ENCODE data around the gene PDE2A.

PDE2A gene

DNA sequence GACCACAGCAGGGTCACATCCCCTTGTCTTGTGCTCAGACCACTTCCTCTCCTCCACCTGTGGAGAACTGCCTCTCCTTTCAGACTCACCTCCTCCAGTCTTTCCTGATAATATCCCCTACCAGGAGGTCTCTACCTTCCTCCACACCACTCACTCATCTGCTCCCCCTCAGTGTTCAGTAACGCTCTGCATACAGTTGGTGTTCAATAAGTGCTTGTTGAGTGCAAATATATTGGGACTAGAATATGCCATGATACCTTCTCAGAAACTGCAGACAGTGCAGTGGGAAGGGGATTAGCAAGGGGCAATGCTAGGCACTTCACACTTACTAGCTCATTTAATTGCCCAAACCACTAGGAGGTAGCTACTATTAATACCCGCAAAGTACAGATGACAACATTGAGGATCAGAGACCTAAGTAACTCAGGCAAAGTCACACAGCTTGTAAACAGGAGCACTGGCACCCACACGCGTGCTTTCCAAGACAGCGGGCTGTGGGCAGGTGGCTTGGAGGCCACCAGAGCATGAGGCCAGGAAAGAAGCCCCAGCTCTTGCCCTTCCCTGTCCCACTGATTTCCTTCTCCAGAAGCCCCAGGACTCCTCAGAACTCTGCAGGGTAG is 8.1 kb upstream of the PDE2A start:
- DNase-seq: no peak

DNA sequence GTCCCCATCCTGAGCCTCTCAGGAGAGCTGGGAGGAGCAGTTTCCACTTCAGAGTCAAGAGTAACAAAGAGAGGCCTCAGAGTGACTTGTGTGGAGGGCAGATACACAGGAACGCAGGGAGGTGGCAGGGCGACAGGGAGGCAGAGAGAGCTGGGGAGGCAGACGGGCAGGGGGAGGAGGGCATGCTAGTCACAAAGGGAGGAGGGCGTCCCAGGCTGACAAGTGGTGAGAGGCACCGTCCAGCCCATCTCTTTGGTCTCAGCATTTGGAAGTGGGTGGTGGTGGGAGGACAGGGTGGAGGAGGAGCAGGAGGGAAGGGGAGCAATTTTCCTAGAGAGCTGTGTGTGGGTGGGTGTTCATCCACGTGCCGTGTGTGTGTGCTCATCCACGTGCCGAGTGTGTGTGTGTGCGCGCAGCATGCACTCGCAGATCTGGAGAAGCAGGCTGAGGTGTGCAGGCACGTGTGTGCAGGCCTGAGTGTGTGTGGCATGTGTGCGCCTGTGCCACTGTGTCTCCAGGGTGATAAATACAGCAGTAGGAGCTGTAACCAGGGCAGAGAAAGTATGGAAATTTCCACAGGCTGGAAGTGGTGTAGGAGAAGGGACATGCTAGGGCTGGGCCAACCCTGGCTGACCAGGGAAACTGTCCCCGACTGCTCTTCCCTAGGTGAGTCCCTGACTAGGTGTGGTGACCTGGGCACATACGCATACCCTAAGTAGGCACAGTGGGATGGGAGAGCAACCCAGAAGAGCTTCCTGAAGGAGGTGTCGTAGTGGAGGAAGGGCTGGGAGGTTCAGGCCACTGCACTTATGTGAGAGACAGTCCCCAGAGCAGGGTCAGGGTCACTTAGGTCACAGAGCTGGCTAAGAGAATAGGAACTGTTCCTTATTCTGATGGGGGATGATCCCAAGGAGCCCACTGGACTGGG is 7.3 kb upstream of the PDE2A start:
- no peak for DNase-seq

DNA sequence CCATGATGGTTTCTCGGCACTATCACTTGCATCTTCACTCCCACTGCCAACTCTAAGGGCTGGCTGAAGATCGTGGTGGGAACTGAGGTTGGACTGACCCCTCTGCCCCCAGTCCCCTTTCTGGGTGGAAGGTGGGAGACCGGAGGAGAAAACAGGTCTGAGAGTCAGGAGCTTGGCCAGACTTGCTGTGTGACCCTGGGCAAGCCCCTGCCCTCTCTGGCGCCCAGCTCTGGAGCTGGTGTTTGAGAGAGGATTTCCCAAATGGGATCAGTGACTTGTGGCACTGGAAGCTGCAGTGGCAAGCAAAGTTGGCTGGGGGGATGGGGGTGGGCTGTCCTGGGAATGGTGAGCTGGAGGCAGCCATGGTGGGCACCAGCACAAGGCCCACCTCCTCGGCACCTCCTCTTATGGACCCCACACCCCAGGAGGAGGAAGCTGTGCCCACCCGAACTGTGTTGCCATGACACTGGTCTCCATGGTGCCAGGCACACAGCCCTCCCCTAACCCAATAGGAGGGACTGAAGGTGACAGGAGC is 6.5 kb upstream of the PDE2A start:
- DNase-seq: no peak

DNA sequence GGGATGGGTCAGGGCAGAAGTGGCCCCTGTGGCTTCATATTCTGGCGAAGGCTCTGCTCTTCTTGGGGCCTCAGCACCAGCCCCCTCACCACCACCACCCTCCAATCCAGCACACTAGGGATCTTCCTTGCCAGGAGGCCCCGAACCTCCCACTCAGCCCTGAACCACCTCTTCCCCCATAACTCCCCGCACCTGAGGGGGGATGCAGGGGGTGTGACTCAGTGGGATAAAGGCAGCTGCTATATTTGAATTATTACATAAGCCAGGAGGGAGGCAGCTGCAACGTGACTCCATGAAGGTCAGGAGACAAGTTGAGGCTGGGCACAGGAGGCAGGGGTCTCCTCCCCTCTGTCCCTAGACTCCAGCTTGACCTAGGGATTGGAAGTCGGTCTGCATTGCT is 5.6 kb upstream of the PDE2A start:
- DNase-seq: no peak

DNA sequence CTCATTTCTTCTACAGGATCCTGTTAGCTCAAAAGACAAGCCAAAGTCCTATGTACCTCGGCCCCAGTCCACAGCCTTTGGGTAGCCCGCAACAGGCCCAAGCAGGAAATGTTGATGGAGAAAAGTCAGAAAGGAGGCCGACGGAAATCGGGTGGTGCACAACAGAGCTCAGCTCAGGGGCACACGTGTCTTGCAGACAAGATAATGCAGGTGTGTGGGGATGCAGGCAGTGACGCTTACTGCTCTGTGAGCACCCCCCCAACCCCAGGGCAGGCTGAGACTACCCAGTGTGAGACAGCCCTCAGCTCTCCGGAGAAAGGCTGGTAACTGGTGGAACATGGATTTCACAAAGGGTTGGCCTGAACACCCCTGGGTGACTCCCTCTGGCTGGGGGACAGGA is 4.3 kb upstream of the PDE2A start:
- DNase-seq: no peak

DNA sequence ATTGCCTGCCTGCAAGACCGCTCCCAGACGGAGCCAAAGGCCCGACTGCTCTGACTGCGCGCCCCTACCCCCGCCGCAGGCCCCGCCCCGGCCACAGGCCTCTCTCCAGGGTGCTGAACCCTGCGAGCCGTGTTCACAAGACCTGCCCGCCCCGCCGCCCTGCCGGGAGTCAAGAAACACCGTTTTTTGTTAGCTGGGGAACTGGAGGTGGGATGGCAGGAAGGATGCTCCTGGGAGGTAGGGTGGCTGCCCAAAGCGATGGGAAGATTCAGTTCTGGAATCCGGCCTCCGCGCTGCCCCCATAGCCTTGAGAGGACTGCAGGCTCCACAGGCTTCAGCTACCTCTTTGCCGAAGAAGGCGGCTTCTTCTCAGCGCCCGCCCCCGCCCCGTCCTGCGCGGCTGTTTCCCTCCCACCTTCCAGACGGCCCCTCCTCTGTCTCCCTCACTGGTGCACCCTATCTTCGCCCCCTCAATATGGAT is 2.7 kb upstream of the PDE2A start:
- peak; percentile 82 for DNase-seq

DNA sequence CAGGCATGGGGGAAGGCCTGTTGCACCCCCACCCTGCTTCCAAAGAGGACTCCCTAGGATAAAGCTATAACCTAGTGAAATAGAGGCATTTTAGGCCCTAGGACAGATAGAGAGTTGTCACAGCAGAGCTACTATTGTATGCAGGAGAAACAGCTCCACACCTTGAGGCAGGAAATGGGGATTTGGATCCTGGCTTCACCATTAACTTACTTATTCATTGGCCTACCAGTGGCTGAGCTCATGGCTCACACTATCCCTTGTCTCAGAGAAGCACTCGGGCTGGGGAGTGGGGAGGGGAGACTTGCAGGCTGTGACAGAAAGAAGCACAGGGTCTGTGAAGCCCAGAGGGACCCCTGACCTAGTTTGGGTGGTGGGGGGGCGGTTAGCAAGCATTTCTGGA is 999 bp upstream of the PDE2A start:
- DNase-seq: no peak

DNA sequence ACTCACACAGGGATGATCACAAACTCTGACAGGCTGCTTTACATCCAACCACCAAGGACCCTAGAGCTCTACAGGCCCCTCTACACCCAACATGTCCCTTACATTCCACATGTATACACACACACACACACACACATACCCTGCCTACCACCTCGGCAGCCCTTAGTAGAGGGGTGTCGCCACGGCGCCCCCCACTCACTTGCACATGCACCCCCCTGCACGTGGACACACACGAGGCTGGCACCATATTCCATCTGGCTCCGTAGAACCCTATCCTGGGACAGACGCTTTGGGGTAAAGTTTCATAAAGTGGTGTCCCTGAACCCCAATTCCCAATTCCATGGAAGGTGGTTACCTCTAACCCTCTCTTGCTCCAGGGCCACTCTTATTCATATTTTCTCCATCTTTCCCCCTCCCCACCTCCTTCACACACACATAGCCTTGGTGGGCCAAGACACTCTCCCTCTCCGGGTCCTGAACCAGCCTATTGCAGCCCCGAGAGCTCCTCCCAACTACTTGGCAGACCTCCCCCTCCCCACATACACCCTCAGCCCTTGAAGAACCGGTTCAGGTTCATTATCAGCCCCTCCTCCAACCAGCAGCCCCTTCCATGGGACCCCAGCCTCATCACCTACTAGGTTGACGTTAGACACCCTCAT is 809 bp downstream of the PDE2A start:
- DNase-seq: peak; percentile 73

DNA sequence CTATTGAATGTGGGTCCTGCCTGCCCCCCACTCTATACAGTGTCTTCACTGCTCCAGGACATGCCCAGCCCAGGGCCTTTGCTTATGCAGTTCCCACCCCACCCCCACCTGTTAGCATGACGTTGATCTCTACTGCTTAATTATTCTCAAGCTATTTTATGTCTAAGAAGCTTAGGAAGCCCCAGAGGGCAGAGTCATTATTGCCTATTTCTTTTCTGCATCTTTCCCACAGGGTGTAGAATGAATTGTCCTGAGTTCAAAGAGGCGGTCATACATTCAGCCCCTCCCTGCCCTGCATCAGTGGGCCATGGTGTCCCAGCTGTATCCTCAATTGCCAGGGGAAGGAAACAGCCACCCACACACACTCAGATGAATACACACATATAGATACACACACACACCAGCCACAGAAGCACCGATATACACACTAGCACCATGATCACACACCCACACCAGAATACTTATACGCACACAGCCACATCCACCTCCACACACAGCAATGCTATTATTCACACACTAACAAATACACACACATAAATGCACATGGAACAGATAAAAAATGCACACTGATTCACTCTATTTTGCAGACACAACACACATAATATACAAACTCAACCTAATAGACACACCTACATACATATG is 1.5 kb downstream of the PDE2A start:
- no peak for DNase-seq

DNA sequence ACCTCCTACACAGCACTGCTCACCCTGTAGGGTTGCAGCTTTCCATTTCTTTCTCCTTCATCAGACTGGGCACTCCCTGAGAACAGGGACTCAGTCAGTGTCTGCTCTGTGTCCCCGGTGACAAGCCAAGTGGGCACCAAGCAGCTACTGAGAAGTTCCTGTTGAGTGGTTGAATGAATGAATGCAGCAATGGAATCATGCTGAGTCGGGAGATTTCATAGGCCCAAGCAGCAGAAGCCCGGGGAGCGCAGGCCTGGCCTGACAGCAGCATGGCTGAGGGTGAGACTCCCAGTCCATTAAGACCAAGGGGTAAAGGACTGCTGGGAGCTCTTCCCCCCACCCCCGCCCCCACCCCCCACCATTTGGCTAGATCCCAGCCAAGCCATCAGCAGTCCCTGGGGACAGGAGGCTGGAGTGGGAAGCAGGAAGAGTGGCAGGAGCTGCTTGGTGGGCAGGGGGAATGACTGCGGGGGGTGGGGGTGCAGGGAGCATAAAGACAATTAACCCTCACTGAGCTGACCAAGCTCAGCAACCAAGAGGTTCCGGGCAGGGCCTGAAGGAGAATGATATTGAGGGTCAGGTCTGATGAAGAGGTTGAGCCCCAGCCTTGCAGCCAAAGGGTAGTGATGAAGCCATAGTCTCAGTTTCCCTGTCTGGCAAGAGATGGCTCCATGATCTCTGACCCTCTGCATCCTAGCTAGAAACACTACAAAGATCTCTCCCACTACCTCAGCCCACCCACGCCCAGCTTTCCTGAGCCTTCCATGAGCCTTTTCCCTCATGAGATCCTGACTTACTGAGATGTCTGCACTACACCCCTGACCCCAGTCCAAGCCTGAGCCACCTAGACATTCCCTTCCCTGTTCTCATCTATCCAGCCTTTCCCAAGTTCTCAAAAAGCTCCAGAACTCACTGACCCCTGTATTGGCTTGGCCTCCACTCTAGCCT is 2.8 kb downstream of the PDE2A start:
- no peak for DNase-seq

DNA sequence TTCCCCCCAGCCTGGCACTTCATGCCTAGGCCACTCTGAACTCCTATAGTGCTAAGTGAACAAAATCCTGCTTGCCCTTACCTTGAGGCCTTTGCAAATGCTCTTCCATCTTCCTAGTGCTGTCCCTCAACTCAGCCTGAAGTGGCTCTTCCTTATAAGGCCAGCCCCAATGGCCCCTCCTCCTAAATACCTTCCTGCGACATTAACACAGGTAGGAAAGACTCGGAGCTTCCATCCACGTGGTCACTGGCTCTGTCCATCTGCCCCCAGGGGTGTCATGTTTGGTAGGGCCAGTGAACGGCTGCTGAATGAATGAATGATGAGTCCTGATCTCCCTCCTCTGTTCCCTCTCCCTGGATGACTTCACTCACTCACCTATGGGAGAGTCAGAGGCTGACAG is 4.2 kb downstream of the PDE2A start:
- DNase-seq: no peak

DNA sequence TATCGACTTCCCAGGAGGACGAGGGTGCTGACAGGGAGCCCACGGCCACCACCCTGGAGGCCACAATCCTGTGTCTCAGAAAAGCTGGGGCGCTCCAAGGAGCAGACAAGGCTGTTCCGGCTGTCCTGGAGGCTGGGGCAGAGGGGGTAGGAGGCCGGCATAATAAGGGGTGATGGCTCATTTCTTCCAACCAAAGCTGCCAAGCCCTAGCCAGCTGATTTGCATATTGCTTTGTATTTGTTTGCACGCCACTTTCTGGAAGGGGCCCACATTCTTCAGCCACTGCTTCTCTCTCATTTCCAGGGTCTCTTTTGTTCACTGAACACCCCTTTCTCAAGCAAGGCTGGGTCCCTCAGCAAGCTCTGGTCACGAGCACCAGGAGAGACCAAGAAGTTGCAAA is 4.7 kb downstream of the PDE2A start:
- DNase-seq: no peak

DNA sequence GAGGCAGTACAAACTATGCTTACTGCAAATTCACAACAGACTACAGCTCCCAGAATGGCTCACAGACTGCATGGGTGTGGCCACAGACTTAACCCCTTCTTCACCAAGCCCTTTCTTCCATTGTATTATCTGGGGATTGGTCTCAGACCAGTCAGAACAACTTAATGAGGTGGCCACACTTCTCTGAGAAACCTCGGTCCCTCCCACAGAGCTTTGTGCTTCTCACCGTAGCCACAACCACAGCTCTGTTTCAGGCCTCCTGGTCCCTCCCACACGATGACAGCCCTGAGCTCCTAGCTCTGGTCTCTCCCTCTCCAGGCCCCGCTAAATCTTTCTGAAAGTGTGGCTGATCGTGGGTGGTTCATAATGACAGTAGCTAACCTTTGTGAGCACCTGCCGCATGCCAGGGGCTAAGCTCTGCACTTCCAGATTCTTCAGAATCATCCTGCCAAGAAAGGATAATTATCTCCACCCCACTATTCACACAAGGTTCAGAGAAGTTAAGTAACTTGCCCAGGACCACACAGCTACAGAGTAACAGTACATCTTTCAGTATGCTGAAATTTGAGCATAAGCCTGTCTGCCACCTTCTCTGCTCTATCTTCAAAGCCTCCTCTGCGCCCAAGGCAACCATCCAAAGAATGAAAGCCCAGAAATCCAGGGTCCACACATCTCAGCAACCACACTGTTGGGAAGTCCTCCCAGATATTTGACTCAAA is 5.4 kb downstream of the PDE2A start:
- no peak for DNase-seq

DNA sequence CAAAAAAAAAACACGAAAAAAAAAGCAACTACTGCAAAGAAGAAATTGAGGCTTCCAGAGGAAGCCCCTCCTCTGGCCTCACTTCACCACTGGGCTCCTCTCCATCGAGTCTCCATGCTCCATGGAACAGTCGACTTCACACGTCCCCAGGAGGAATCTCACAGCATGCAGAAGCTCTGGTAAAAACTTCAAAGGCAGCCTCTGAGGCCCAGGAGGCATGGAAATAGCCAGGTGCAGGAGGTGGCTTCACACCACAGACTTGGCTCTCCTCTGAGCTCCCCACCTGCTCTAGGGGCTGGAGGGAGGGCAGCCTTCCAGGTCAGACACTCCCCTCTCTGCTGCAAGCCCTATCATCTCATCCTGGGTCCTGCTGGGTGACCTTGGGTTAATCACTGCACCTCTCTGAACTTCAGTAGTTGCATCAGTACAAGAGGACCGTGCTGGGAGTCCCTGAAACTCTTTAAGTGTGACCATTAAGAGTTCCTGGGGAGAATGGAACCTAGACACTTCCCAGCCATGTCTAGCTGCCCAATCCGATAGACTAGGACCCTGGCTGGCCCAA is 8.2 kb downstream of the PDE2A start:
- DNase-seq: no peak

DNA sequence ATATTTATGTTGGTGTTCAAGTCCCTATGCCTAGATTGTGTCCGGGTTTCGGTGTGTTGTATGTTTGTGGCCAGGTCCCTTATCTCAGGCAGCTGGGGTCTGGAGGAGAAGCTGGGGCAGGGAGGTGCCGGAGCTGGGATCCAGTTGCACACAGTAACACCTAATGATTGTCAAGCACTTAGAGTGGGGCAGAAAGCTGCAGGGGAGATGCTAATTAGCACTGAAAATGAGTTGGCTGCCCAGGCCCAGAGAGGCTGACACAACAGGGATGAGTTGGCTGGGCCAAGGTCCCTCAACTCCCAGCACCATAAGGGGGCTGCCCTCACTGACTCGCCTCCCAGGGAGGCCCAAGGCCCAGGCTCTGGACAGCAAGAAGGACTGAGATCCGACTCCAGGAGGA is 12.2 kb downstream of the PDE2A start:
- DNase-seq: no peak

DNA sequence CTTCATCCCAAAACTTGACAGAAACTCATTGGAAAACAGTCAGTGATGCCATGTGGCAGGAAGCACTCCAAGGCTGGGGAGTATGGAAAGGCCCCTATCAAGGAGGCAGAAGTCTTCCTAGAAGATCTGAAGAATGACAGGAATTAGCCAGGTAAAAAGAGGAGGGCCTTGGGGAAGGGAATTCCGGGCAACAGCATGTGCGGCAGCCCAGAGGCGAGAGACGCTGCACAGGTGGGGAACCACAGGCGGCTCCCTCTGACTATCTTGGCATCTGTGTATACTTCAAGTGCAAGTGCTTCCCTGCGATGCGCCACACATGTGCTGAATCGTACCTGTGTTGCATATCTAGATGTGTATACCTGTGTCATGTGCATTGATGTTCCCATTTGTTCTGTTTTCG is 12.7 kb downstream of the PDE2A start:
- no peak for DNase-seq

DNA sequence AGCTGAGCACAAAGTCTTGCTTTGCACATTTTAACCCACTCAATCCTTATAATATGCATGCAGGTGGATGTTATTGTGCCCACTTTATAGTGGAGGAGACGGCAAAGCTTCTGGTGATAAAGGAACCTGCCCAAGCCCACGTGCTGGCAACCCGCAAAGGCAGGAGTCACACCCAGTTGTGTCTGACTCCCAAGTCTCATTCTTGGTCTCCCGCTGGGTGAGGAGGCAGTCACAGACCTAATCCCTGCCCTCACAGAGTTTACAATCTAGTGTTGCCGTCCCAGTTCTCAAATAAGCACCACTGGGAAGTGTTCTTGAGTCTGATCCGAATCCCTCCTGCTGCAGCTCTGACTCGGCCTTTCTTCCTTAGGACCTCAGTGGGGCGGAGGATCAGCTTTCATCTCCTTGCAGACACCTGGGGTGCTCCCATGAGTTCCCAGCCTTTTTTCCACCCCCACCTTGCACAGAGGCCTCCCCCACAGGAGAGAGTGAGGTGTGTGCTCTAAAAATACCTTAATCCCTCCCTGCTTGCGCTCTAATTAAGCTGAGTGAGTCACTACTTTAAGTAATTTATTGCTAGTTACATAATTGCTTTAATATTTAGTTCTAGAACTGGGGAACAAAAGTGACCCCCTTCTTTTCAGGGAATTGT is 15.1 kb downstream of the PDE2A start:
- no peak for DNase-seq

DNA sequence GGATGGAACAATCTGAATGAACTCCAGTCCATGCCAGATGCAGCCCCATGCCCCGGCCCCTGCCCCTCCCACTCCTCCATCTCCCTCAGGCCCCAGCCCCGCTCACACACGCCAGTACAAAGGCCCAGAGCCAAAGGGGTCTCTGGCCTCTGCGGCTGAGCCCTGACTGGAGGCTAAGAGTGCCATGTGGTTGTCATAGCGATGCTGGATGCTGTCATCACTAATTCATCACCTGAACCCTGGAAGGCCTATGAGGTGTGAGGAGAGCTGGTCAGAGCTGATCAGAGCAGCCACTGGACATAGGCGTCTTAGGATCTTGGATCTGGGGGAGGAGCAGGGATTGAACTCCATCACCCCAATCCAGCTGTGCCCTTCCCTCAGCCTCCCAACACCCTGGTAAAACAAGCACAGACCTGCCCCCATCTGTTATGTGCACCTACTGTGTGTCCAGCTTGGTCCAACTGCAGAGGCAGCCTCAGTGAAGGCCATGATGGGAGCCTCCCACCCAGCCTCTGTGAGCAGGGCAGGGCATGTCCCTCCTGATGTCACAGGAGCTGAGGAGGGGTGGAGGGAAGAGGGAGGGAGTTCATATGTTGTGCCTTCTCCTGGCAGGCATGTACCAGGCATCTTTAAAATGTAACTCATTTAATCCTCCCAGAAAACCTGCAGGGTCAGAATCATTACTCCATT is 16.7 kb downstream of the PDE2A start:
- DNase-seq: peak; percentile 90

DNA sequence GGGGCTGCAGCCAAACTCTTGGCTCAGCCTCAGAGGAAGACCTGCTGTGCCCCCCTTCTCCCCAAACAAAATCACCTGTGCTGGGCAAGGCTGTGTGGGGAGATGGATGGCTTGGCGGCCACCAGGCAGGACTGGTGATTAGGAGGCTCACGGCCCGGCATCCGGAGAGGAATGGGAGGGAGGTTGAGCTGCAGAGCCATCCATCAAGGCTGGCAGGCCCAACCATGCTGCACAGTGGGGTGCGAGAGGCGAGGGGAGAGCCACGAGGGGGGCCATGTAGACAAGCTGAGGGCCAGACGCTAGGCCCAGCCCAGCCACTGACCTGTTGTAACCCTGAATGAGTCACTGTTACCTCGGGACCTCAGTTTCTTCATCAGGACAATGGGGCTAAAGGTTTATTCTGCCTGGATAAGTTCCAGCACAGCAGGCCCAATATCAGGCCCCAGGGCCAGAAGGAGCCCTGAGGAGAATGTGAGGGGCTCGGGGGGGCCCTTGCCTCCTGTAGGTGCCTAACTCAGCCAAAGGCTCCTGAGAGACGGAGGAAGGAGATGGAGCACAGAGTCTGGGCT is 18.2 kb downstream of the PDE2A start:
- DNase-seq: no peak
